Measurements from ENCODE around the gene EVI5.

GRCh38 chr1:92820024-92820423 is 35.1 kb upstream of the EVI5 start:
- TF ChIP-seq EZH2 (IDR thresholded peaks at IDR 0.05), result no peak
- no peak for TF ChIP-seq POLR2AphosphoS5 (IDR thresholded peaks at IDR 0.05; ENCODE audit: borderline replicate concordance, low read depth, low read length)
- TF ChIP-seq FOXP2 (optimal IDR thresholded peaks at IDR 0.05; ENCODE audit: control extremely low read depth, extremely low read length, insufficient read depth), result no peak
